GM12874 (cell line): ENCODE results near the gene EFNA4.

Experiments used
- TF ChIP-seq, protein P1 (sequence below): IDR thresholded peaks from 2 replicates; pipeline ENCODE4 v1.5.1; 2011; ENCODE audit warnings: low read depth, mild to moderate bottlenecking, control low read depth, low read length, moderate library complexity; ENCODE audit not compliant: insufficient read depth

The EFNA4 gene

GRCh38 chr1:155018617-155019348 lies 44.8 kb upstream of the EFNA4 start:
- TF ChIP-seq, protein P1, sequence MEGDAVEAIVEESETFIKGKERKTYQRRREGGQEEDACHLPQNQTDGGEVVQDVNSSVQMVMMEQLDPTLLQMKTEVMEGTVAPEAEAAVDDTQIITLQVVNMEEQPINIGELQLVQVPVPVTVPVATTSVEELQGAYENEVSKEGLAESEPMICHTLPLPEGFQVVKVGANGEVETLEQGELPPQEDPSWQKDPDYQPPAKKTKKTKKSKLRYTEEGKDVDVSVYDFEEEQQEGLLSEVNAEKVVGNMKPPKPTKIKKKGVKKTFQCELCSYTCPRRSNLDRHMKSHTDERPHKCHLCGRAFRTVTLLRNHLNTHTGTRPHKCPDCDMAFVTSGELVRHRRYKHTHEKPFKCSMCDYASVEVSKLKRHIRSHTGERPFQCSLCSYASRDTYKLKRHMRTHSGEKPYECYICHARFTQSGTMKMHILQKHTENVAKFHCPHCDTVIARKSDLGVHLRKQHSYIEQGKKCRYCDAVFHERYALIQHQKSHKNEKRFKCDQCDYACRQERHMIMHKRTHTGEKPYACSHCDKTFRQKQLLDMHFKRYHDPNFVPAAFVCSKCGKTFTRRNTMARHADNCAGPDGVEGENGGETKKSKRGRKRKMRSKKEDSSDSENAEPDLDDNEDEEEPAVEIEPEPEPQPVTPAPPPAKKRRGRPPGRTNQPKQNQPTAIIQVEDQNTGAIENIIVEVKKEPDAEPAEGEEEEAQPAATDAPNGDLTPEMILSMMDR: no peak

DNA sequence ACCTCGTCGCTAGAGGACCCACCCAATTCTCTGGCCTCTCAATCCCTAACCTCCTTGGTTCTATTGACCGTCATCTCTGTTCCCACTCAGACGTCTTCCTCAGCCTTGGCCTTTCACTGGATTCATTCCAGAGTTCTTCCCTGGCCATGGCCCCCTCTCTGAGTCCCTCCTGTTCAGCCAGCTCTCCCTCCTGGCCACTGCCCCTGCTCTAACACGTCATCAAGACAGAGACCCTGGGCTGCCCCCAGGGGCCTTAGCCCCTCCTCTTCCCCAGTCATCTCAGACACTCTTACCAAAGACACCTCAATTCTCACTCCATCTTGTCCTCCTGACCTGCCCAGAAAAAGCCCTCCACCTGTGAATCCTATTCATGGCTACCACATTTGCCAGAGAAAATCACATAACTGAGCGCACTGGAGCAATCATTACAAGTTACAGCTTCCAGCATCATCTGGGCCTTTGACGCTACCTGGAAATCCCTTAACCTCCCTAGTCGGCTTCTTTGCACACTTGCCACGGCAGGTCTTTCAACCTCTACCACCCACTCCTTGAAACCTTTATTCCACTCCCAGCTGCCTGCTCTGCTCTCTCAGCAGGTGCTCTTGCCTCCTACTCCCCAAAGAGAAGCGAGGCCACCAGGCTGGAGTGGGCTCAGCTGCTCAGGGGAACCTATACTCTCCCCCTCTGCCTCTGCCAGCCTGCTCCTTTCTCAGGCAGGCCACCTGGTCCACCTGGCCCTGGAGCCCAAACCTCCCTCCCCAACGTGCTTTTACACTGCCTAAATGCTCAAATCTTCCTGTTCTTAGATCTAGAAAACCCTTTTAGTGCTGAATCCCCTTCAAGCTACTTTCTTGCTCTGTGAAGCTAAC lies 43.9 kb upstream of the EFNA4 start:
- TF ChIP-seq, protein P1: no peak

GRCh38 chr1:155022136-155022926 lies 41.2 kb upstream of the EFNA4 start:
- TF ChIP-seq, protein P1: no peak

DNA sequence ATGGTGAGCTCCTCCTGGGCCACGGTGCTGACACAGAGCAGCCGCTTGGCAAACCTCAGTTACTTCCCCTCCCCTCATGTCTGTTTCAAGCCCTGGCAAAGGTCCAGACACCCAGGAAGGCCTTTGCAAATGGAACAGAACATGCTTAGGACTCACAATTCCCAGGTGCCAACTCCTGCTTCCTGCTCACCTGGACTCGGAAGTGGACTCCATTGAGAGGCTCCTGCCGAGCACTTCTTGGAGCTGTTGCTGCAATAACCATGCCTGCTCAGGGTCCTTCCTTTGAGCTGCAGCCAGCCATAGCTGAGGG lies 40.7 kb upstream of the EFNA4 start:
- TF ChIP-seq, protein P1: no peak

DNA sequence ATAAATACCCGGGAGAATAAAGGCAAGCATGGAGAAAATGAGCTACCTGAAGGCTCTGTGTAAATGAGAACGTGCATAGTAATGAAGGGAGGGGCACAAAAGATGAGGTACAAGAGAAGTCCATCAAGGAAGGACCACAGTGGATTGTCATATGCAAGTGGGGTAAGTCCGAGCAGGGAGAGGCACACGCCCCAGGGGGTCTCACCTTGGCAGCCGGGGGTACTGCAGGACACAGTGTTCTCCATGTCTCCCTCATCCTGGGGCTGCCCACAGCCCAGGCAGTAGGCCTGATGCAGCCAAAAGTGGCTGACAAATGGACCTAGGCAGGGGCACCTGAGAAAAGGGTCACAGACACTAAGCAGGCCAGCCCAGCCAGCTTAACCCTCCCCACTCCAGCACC lies 39.9 kb upstream of the EFNA4 start:
- TF ChIP-seq, protein P1: no peak

GRCh38 chr1:155024315-155024714 lies 39.2 kb upstream of the EFNA4 start:
- TF ChIP-seq, protein P1: no peak

DNA sequence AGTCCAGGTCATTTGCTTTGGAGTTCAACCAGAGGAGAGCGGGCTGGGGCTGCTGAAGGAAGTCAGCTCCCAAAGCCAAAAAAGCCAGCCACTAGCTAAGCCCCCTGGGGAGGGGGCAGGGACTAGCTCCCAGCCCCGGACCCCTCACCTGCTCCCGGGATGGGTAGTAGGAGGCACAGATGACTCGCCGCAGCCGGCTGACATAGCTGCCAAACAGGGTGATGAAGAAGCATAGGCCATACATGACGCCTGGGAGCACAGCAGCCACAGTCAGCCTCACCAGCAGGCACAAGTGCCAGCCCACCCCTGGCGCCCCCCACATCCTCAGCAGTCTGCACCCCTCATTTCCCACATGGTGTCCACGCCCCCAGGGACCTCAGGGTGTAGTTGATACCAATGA lies 37.4 kb upstream of the EFNA4 start:
- TF ChIP-seq, protein P1: no peak
